ENCODE data around the gene DDX6. TPM values are rescaled to one million over a fixed set of nuclear protein-coding genes. Genes with fewer than 3 reads are reported as not detected.
A peak's percentile ranks its signal among the peaks of the same experiment; 100 is the strongest.

Gene DDX6
- total RNA-seq, 1 experiment from 2014 or later: 229 TPM

DNA sequence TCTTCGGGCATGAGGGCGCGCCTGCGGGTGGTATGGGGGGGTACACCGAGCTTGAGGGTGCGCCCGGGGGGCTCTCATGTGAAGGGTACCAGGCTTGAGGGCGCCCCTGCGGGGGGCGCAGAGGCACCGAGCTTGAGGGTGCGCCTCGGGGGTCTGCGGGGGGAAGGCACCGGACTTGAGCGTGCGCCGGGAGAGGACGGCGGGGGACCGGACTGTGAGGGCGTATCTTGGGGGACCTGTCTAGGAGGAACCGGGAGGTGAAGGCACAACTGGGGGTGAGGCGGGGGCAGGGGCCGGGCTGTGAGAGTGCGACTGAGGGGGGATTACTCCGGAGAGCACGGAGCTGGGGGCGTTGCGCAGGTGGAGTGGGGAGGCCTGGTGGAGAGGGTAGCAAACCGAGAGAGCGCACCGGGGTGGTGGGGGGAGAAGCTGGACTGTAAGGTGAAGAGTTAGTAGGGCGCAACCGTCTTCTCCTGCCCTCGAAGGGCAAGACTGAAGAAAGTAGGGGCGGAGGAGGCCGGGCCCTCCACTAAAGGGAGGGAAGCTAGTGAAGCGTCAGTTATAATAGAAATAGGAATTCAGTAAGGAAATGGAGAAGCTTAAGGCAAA lies 1.1 kb upstream of the DDX6 start:
- Histone ChIP-seq H3K4me3 (ENCODE audit: low read depth, low read length, poor library complexity, severe bottlenecking) (peak overlapping the region; percentile 94), H3K36me3 (ENCODE audit: insufficient read depth, low read length, poor library complexity, severe bottlenecking) (no peaks in the 10 kb centered on the region), H3K27me3 (replicated peaks; ENCODE audit: insufficient read depth, low read depth, low read length, poor library complexity) (no peaks in the 10 kb centered on the region), H3K27ac (ENCODE audit: low read depth, low read length, poor library complexity, severe bottlenecking) (peak overlapping the region; percentile 98), H3K4me1 (ENCODE audit: insufficient read depth, low read length, poor library complexity, severe bottlenecking) (peaks cover 31% of the 10 kb centered on the region), H3K9me3 (ENCODE audit: low read depth, low read length, poor library complexity, severe bottlenecking) (no peaks in the 10 kb centered on the region)
- no TSS peak for BruUV-seq (replicated peaks)
- TF ChIP-seq, protein P1, sequence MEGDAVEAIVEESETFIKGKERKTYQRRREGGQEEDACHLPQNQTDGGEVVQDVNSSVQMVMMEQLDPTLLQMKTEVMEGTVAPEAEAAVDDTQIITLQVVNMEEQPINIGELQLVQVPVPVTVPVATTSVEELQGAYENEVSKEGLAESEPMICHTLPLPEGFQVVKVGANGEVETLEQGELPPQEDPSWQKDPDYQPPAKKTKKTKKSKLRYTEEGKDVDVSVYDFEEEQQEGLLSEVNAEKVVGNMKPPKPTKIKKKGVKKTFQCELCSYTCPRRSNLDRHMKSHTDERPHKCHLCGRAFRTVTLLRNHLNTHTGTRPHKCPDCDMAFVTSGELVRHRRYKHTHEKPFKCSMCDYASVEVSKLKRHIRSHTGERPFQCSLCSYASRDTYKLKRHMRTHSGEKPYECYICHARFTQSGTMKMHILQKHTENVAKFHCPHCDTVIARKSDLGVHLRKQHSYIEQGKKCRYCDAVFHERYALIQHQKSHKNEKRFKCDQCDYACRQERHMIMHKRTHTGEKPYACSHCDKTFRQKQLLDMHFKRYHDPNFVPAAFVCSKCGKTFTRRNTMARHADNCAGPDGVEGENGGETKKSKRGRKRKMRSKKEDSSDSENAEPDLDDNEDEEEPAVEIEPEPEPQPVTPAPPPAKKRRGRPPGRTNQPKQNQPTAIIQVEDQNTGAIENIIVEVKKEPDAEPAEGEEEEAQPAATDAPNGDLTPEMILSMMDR (conservative IDR thresholded peaks at IDR 0.05; ENCODE audit: low read depth, low read length): no peak; the same call in 1 of the 2 replicates
- TF ChIP-seq EZH2 (IDR thresholded peaks at IDR 0.05; ENCODE audit: borderline replicate concordance, low read depth, low read length, poor library complexity, severe bottlenecking): no peak
- ChIA-PET CTCF (no interaction called here), POLR2A (ENCODE audit: low non-redundant PET) (no interaction called here)
- DNase-seq (ENCODE audit: low spot score): peak; percentile 44
- intact Hi-C loops (cut with micrococcal nuclease; ENCODE audit: unreplicated experiment): loop anchor here (2.0 kb wide), 1 partner anchor 137 kb away; no protein-coding TSS in a partner anchor

DNA sequence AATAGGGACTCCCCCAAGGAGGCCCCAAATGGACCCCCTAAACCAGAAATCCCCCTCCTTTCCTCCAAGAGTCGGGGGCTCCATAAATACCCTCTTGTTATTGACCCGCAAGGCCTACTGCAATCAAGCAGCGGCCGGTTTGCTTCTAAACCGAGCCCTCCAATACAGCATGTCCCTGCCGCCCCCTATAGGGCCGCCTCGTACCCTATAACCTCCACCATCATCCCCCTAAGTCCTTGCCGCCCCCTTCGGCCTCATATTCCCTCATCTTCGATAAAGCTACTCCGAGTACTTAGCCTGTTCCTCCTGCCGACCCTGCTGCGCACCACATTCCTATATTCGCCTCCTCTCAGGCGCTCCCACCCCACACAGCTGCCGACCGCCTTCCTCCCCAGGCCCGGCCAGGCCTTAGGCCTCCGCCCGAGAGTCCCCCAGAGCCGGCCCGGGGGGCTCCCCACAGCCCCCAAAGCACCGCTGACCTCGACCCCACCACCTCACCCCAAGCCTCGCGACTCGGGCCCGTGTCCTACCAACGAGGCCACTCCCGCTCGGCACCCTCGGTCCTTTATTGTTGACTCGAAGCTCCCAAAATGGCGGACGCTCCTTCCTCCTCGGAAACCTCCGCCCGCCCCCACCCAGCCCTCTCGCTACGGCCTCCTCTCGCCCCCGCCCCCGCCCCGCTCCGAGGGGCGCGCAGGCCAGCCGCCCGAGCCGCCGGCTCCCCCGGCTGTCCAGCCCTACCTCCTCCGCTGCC lies 430 bp downstream of the DDX6 start:
- Histone ChIP-seq H3K27me3 (replicated peaks; ENCODE audit: insufficient read depth, low read depth, low read length, poor library complexity) (no peaks in the 10 kb centered on the region), H3K9me3 (ENCODE audit: low read depth, low read length, poor library complexity, severe bottlenecking) (no peaks in the 10 kb centered on the region), H3K36me3 (ENCODE audit: insufficient read depth, low read length, poor library complexity, severe bottlenecking) (peaks cover 8% of the 10 kb centered on the region), H3K4me3 (ENCODE audit: low read depth, low read length, poor library complexity, severe bottlenecking) (peak overlapping the region; percentile 94), H3K4me1 (ENCODE audit: insufficient read depth, low read length, poor library complexity, severe bottlenecking) (peaks cover 46% of the 10 kb centered on the region), H3K27ac (ENCODE audit: low read depth, low read length, poor library complexity, severe bottlenecking) (peak overlapping the region; percentile 98)
- TF ChIP-seq, protein P1 (conservative IDR thresholded peaks at IDR 0.05; ENCODE audit: low read depth, low read length): peak; percentile 65
- no peak for TF ChIP-seq EZH2 (IDR thresholded peaks at IDR 0.05; ENCODE audit: borderline replicate concordance, low read depth, low read length, poor library complexity, severe bottlenecking)
- DNase-seq (ENCODE audit: low spot score): peak; percentile 74
- intact Hi-C loops (cut with micrococcal nuclease; ENCODE audit: unreplicated experiment): loop anchor here (2.0 kb wide), 1 partner anchor 138 kb away; no protein-coding TSS in a partner anchor
- CTCF ChIA-PET: interaction anchor here (0.6 to 0.7 kb wide), 3 partner anchors 112 to 166 kb away, joined by 3 to 7 read pairs (median 3); partner anchors contain the start of gene UPK2
- no TSS peak for BruUV-seq (replicated peaks)
- POLR2A ChIA-PET (ENCODE audit: low non-redundant PET): interaction anchor here (0.6 to 1.2 kb wide), 2 partner anchors 10 to 119 kb away, joined by 3 to 6 read pairs; no protein-coding TSS in a partner anchor

DNA sequence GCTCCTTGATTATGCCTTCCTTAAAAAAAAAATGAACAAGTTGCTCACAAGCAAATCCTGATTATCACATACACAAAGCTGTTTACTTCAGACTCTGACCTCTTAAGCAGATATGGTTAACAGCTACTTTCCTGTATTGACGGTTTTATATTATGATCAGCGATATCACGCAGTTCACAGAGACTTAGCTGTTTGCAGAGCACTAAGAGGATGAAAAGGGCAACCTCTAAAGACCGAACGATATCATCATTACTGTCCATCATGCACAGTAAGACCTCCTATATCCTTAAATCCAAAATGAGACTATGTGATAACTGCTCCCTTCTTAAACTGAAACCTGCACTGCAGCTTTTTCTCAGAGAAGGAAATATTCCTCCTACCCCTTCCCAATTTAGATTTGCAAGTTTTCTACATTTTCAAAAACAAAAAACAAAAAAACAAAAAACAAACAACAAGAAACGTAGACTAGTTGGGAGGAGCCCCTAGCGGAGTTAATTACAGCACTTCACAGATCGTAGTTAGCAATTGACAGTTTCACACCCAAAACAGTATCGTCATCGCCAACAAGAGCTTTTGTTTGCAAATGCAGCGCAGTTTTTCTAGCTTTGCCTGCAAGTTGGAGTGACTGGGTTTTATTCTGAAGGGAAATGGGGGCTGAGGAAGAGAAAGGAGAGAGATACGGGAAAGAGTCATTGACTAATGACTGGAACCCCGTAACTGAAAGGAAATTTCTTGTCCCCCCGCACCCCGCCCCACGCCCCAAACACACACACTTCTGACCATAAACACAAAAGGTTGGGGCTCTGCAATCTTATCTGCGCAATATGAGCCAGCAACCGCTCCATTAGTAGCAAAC lies 1.2 kb downstream of the DDX6 start:
- H3K4me1 ChIP-seq (ENCODE audit: insufficient read depth, low read length, poor library complexity, severe bottlenecking): peaks cover 50% of the 10 kb centered on the region
- H3K27ac ChIP-seq (ENCODE audit: low read depth, low read length, poor library complexity, severe bottlenecking): peak overlapping the region; percentile 98
- no peaks in the 10 kb centered on the region for H3K9me3 ChIP-seq (ENCODE audit: low read depth, low read length, poor library complexity, severe bottlenecking)
- POLR2A ChIA-PET (ENCODE audit: low non-redundant PET): no interaction called here
- TSS peak; percentile 34 for BruUV-seq (replicated peaks)
- no peaks in the 10 kb centered on the region for H3K27me3 ChIP-seq (replicated peaks; ENCODE audit: insufficient read depth, low read depth, low read length, poor library complexity)
- H3K36me3 ChIP-seq (ENCODE audit: insufficient read depth, low read length, poor library complexity, severe bottlenecking): peaks cover 16% of the 10 kb centered on the region
- peak overlapping the region; percentile 94 for H3K4me3 ChIP-seq (ENCODE audit: low read depth, low read length, poor library complexity, severe bottlenecking)
- DNase-seq (ENCODE audit: low spot score): peak; percentile 39
- intact Hi-C loops (cut with micrococcal nuclease; ENCODE audit: unreplicated experiment): loop anchor here (2.0 kb wide), 1 partner anchor 139 kb away; no protein-coding TSS in a partner anchor
- TF ChIP-seq EZH2 (IDR thresholded peaks at IDR 0.05; ENCODE audit: borderline replicate concordance, low read depth, low read length, poor library complexity, severe bottlenecking): no peak
- TF ChIP-seq, protein P1 (conservative IDR thresholded peaks at IDR 0.05; ENCODE audit: low read depth, low read length): no peak
- CTCF ChIA-PET: interaction anchor here (0.6 to 0.7 kb wide), 2 partner anchors 10 to 254 kb away, joined by 3 to 4 read pairs; no protein-coding TSS in a partner anchor
